ENCODE results near the gene SLC47A1.
A peak's percentile ranks its signal among the peaks of the same experiment; 100 is the strongest.
"Not testable (repeated sequence)": the region's sequence is repeated elsewhere in the genome, so short reads cannot be mapped to it uniquely, and the experiment has no call there.

Gene SLC47A1

DNA sequence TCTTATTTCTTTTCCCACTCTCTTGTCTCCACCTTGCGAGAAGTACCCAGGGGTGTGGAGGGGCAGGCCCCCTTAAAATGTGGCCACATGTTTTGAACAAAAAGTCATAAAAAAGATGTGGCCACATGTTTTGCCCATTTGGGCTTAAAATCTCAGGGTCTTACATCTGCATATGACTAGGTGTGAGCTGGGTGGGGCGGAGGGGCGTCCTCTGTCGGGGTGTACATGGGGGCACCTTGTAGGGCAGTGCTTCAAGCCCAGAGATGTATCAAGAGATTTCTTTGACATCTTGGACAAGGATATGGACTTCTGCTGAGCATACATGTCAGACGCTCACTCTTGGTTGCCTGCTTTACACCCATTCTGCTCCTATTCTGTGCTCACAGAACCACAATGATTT lies 13.0 kb upstream of the SLC47A1 start:
- no peak for DNase-seq

DNA sequence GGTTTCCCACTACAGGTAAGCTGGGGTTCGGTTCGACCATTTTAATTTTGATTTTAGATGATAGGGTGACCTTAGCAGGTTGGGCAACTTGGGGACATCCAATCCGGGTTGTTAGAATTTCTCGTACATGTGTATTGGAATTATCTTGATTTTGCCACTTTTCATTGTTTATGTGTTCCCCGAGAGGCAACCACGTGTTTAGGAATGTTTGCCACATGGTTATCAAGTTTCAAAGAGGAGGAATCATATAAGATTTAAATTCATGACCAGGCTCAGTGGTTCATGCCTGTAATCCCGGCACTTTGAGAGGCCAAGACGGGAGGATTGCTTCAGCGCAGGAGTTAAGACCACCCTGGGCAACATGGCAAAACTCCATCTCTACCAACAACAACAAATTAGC lies 10.0 kb upstream of the SLC47A1 start:
- DNase-seq, result no peak

DNA sequence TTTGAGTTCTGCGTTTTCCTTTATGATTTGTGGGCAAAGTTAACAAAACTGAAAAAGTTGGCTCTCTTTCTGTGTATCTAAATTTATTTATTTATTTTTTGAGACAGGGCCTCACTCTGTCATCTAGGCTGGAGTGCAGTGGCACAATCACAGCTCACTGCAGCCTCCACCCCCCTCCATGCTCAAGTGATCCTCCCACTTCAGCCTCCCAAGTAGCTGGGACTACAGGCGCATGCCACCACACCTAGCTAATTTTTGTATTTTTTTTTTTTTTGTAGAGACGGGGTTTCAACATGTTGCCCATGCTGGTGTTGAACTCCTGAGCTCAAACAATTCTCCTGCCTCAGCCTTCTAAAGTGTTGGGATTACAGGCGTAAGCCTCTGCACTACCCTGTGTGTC lies 6.7 kb upstream of the SLC47A1 start:
- DNase-seq, result not testable (repeated sequence)

GRCh38 chr17:19531780-19532501 lies 1.7 kb upstream of the SLC47A1 start:
- DNase-seq, result peak; percentile 58 to 60

GRCh38 chr17:19533036-19533717 lies 477 bp upstream of the SLC47A1 start:
- no peak for DNase-seq

DNA sequence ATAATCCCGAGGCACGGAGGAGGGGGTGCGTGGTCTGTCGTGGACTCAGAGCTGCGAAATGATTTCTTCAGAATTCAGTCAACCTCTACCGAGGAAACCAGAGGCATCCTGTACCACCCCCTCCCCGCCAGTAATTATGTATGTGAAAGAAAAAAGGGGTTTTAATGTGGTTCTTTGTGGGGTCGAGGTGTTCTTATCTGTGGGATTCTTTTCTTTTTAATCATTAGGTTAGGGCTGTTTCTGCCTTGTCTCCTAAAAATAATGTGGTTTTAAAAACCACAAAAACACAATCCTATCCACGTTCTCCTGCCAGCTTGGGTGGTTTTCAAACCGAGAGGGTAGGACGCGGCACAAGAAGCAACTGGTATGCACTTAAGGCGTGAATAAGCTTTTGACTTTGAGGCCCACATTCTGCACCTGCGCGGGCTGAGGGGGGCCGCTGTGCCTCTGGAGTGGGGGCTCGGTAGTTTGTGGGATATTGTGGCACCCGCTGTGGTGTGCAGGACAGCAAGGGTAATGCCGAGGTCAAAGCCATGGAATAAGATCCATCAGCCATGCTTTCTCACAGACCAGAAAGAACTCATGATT lies 1.0 kb downstream of the SLC47A1 start:
- DNase-seq, result no peak

DNA sequence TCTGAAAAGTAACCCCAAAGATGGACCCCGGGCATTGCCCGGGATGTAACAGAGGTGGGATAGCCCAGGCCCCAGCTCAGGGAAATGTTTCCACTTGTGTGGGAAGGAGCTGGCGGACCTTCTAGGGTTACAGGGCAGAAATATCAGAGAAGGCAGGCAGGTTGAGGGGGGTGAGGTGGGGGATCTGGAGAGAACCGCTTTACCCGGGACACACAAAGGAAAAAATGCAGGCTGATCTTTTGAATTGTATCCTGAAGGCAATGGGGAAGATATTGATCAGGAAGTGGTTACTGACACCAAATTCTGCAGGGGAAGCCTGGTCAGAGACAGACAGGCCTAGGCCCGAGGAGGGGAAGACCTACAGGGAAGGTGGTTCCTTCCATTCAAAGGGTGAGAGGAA lies 3.5 kb downstream of the SLC47A1 start:
- DNase-seq, result no peak

- DNase-seq, result no peak
Measured at GRCh38 chr17:19538095-19539039, 4.7 kb downstream of the SLC47A1 start.

DNA sequence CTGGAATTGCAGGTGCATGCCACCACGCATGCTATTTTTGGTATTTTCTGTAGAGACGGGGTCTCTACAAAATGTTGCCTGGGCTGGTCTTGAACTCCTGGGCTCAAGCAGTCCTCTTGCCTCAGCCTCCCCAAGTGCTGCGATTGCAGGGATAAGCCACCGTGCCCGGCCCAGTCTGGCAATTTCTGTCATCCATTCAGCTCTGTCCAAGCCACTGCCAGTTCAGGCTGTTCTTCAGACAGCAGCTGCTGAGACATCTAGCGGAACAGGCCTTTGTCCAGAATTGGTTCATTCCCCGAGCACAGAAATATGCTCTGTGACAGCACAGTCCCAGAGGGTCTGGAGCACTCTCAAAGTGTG lies 5.4 kb downstream of the SLC47A1 start:
- no peak for DNase-seq

GRCh38 chr17:19539841-19540311 lies 6.2 kb downstream of the SLC47A1 start:
- DNase-seq, result no peak

- DNase-seq, result no peak
Measured at GRCh38 chr17:19540706-19541370, 7.2 kb downstream of the SLC47A1 start.

- no peak for DNase-seq
Measured at GRCh38 chr17:19541445-19541844, 7.8 kb downstream of the SLC47A1 start.

- no peak for DNase-seq
Measured at GRCh38 chr17:19542247-19542646, 8.6 kb downstream of the SLC47A1 start.

DNA sequence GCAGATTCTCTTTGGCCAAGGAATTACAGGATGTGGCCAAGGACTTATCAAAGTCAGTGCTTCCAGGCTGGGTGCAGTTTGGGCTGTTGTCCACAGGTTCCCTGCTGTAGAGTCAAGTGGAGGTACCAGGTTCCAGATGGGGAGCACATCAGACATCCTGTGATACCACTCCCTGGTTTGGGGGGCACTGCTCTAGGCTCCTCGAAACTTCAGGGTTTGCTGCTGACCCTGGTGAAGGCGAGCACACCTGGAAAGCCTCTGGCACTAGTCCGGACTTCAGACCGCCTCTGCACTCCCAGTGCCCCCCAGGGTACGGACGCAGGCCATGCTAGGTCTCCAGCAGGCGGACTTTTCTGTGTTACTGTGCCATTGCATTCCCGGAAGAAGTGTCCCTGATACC lies 10.7 kb downstream of the SLC47A1 start:
- no peak for DNase-seq

DNA sequence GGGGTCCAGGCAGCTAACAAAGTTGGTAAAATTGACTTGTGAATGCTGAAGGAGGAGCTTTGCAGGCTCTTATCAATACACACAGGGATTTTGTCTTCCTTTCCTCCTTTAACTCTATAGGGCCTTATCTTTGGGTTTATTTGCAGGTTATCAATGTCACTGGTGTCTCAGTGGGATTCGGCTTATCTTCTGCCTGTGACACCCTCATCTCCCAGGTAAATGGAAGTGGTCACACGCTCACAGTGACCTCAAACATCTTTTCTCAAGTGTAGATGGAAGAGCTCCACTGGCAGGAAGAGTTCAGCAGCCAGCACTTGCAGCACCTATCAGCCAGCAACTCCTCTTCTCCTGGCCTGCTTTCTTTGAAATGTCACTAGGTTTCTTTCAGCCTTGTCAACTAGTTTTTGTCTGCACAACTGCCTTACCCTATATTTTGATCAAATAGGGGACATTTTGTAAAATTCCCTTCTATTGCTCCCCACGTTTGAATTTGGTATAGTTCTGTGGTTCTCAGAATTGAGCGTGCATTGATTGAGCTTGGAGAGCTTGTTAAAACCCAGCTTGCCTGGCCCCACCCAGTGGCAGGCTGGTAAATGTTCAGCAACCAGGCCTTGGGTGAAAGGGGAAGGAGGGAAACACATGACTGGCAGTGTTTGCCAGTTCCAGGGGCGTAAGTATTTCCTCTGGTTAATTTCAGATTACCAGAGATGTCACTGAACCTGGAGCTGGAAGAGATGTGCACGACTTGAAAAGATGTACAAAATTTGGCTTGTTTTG lies 12.8 kb downstream of the SLC47A1 start:
- peak; percentile 70 to 71 for DNase-seq

DNA sequence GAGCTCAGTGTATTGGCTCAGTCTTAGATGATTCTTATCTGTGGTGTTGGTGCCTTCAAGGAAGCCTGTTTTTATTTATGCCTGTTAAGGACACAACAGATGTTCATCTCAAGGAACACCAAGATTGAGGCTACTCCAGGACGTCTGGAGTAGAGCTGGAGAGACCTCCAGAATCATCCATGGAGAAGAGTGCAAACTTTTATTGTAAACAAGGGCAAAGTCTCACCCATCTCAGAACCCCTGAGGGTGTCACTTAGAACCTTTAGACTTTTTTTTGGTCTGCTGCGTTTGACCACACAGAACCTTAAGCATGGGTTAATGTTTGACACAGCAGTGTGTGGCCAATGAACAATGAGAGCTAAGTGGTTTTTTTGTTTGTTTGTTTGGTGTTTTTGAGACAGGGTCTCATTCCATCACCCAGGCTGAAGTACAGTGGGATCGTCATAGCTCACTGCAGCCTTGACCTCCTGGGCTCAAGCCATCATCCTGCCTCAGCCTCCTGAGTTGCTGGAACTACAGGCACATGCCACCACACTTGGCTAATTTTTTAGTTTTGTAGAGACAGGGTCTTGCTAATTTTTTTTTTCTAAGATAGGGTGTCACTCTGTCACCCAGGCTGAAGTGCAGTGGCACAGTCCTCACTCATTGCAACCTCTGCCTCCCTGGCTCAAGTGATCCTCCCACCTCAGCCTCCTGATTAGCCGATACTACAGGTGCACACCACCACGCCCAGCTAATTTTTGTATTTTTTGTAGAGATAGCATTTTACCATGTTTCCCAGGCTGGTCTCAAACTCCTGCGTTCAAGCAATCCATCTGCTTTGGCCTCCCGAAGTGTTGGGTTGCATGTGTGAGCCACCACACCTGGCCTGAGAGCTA lies 16.3 kb downstream of the SLC47A1 start:
- DNase-seq, result no peak

- no peak for DNase-seq
Measured at GRCh38 chr17:19551165-19551564, 17.5 kb downstream of the SLC47A1 start.

GRCh38 chr17:19551591-19552148 lies 18.0 kb downstream of the SLC47A1 start:
- no peak for DNase-seq

DNA sequence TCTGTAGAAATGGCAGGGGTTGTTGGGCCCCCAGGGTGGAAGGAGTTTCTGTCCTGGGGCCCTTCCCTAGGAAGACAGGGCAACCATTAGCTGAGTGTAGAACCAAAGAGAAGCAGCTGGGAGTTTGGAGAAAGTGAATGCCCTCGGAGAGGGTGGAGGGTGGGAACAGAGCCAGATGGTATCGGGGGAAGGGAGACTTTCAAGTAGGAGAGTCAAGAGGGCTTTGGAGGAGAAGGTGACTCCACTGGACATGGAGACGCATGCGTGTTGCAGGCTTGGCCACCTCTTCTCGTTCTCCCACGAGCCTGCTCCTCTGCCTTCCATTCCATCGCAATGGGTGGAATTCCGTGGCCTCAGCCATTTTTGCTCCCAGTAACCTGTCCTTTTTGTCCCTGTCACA lies 19.4 kb downstream of the SLC47A1 start:
- no peak for DNase-seq

GRCh38 chr17:19554393-19554792 lies 20.7 kb downstream of the SLC47A1 start:
- DNase-seq, result no peak

All from inflammatory macrophage treated with lipopolysaccharide for 1 hour (primary cell).